DOHH2 (cell line): ENCODE results near the gene LAMC1.

Experiments used
- H3F3A ChIP-seq: fragments of 200-600 bp; sonication (generic), shearing (Covaris generic); 2 replicates; pipeline ENCODE4 v1.6.0; 2016; ENCODE audit warnings: antibody characterized with exemption, mild to moderate bottlenecking; ENCODE audit not compliant: control insufficient read depth, insufficient read depth
- H3K27ac ChIP-seq: fragments of 200-600 bp; sonication (generic); 2 replicates; pipeline ENCODE4 v1.5.1; 2014; ENCODE audit warnings: low read depth, mild to moderate bottlenecking, low read length, moderate library complexity
- H3K27me3 ChIP-seq: fragments of 200-600 bp; sonication (generic); 2 replicates; pipeline ENCODE4 v1.6.1; 2014; ENCODE audit warnings: mild to moderate bottlenecking, low read length, mixed read lengths; ENCODE audit not compliant: control insufficient read depth
- H3K36me3 ChIP-seq: fragments of 200-600 bp; sonication (generic); 2 replicates; pipeline ENCODE4 v1.6.1; 2014; ENCODE audit warnings: mild to moderate bottlenecking, low read length, moderate library complexity, mixed read lengths; ENCODE audit not compliant: control insufficient read depth
- H3K4me1 ChIP-seq: fragments of 200-600 bp; sonication (generic); 2 replicates; pipeline ENCODE4 v1.6.1; 2014; ENCODE audit warnings: mild to moderate bottlenecking, low read length, mixed read lengths; ENCODE audit not compliant: control insufficient read depth
- H3K4me2 ChIP-seq: fragments of 200-600 bp; sonication (generic); 2 replicates; pipeline ENCODE4 v1.6.0; 2014; ENCODE audit warnings: mild to moderate bottlenecking, low read length, moderate library complexity
- H3K4me3 ChIP-seq: fragments of 200-600 bp; sonication (generic); 2 replicates; pipeline ENCODE4 v1.5.1; 2014; ENCODE audit warnings: mild to moderate bottlenecking, low read length, mixed read lengths
- H3K79me2 ChIP-seq: fragments of 200-600 bp; sonication (generic); 2 replicates; pipeline ENCODE4 v1.6.1; 2014; ENCODE audit warnings: mild to moderate bottlenecking, low read length, mixed read lengths; ENCODE audit not compliant: control insufficient read depth
- H3K9me2 ChIP-seq: fragments of 200-600 bp; sonication (generic); replicated peaks from 2 replicates; pipeline ENCODE4 v1.6.1; 2014; ENCODE audit warnings: mild to moderate bottlenecking, low read length, mixed read lengths; ENCODE audit not compliant: control insufficient read depth
- H3K9me3 ChIP-seq: fragments of 200-600 bp; sonication (generic); 2 replicates; pipeline ENCODE4 v1.6.1; 2014; ENCODE audit warnings: antibody characterized with exemption, low read length, mixed read lengths; ENCODE audit not compliant: control insufficient read depth, insufficient read depth
- H4K20me1 ChIP-seq: fragments of 200-600 bp; sonication (generic); 2 replicates; pipeline ENCODE4 v1.6.0; 2014; ENCODE audit warnings: low read depth, mild to moderate bottlenecking, antibody characterized with exemption, low read length, moderate library complexity; ENCODE audit not compliant: control insufficient read depth, insufficient read depth
- CTCF ChIP-seq: fragments of 200-600 bp; sonication (generic); IDR thresholded peaks from one replicate; pipeline ENCODE4 v1.5.1; 2014; ENCODE audit warnings: antibody characterized with exemption, mild to moderate bottlenecking, low read depth, low read length; ENCODE audit not compliant: poor library complexity, severe bottlenecking
- EZH2phosphoT487 ChIP-seq: fragments of 200-600 bp; sonication (generic); IDR thresholded peaks from 2 replicates; pipeline ENCODE4 v1.6.1; 2017; ENCODE audit warnings: borderline replicate concordance, mild to moderate bottlenecking, antibody characterized with exemption, low read length, moderate library complexity, mixed read lengths

LAMC1 gene

GRCh38 chr1:183194527-183195141 is 171.4 kb downstream of the LAMC1 start:
- Histone ChIP-seq H3K27ac (no peak overlapping the region), H3K79me2 (no peaks in the 10 kb centered on the region), H3K4me3 (no peak overlapping the region), H3K9me3 (no peaks in the 10 kb centered on the region), H3K4me1 (no peaks in the 10 kb centered on the region), H3K4me2 (no peak overlapping the region), H3F3A (no peaks in the 10 kb centered on the region), H4K20me1 (no peaks in the 10 kb centered on the region), H3K27me3 (peaks cover 11% of the 10 kb centered on the region; the same call in 1 of the 2 replicates), H3K36me3 (no peaks in the 10 kb centered on the region), H3K9me2 (no peaks in the 10 kb centered on the region)
- no peak for TF ChIP-seq CTCF
- no peak for TF ChIP-seq EZH2phosphoT487

- H3K36me3 ChIP-seq = no peaks in the 10 kb centered on the region
- TF ChIP-seq CTCF = no peak
- TF ChIP-seq EZH2phosphoT487 = no peak
- H3K9me3 ChIP-seq = no peaks in the 10 kb centered on the region
- no peak overlapping the region for H3K4me3 ChIP-seq
- no peak overlapping the region for H3K4me2 ChIP-seq
- H4K20me1 ChIP-seq = no peaks in the 10 kb centered on the region
- no peaks in the 10 kb centered on the region for H3K4me1 ChIP-seq
- H3K27me3 ChIP-seq = peaks cover 6% of the 10 kb centered on the region; the same call in 1 of the 2 replicates
- H3K9me2 ChIP-seq = no peaks in the 10 kb centered on the region
- no peak overlapping the region for H3K27ac ChIP-seq
- H3F3A ChIP-seq = no peaks in the 10 kb centered on the region
- H3K79me2 ChIP-seq = no peaks in the 10 kb centered on the region
These were observed 171.9 kb downstream of the LAMC1 start for GRCh38 chr1:183195142-183195574.
